ENCODE results near the gene SELENOS. TPM values are rescaled to one million over a fixed set of nuclear protein-coding genes. Genes with fewer than 3 reads are reported as not detected.
A peak's percentile ranks its signal among the peaks of the same experiment; 100 is the strongest.

SELENOS gene
- polyA plus RNA-seq, 3 donors = 40.2 to 70.2 (median 51.6) TPM

GRCh38 chr15:101320501-101321052, 43.3 kb upstream of the SELENOS start:
- TF ChIP-seq CTCF (IDR thresholded peaks at IDR 0.05) = peak; percentile 81
- WGBS (ENCODE audit: insufficient coverage) = 3% methylated on average over 18 of the region's 21 CpGs
- peak overlapping the region; percentile 77 for H2AFZ ChIP-seq (ENCODE audit: insufficient read depth, low read depth, low read length, poor library complexity, severe bottlenecking)

GRCh38 chr15:101318839-101319238, 41.6 kb upstream of the SELENOS start:
- Histone ChIP-seq H2AFZ (ENCODE audit: insufficient read depth, low read depth, low read length, poor library complexity, severe bottlenecking) (peak overlapping the region; percentile 20), H3K9me3 (replicated peaks in 1 of 2; ENCODE audit: control insufficient read depth in 1 of 2, insufficient read depth in 1 of 2, low read length in 2 of 2) (no peaks in the 10 kb centered on the region), H3K79me2 (ENCODE audit: insufficient read depth, low read length) (no peaks in the 10 kb centered on the region), H3K9ac (ENCODE audit: insufficient read depth, low read length, poor library complexity, severe bottlenecking) (no peak overlapping the region), H3K4me1 (ENCODE audit: control insufficient read depth in 1 of 2, insufficient read depth in 2 of 2, low read length in 2 of 2) (peaks cover 11 to 12% of the 10 kb centered on the region in 2 donors), H4K20me1 (ENCODE audit: insufficient read depth, low read length) (no peaks in the 10 kb centered on the region), H3K4me3 (replicated peaks in 1 of 3; ENCODE audit: low read depth in 2 of 3, low read length in 3 of 3) (no peak overlapping the region), H3K4me2 (replicated peaks; ENCODE audit: extremely low read depth, low read length, poor library complexity, severe bottlenecking) (no peak overlapping the region), H3K27me3 (ENCODE audit: control insufficient read depth in 2 of 2, insufficient read depth in 2 of 2, low read length in 2 of 2) (peaks cover 0 to 14% of the 10 kb centered on the region in 2 donors), H3K36me3 (replicated peaks in 1 of 2; ENCODE audit: control insufficient read depth in 1 of 2, insufficient read depth in 2 of 2, low read length in 2 of 2) (no peaks in the 10 kb centered on the region), H3K27ac (ENCODE audit: low read depth in 1 of 2, low read length in 2 of 2) (no peak overlapping the region)
- peak overlapping the region in 2 of 7 donors; percentile 8 to 74 for H3K27ac Mint-ChIP-seq
- no peak for TF ChIP-seq CTCF (IDR thresholded peaks at IDR 0.05)
- H3K9me3 Mint-ChIP-seq = peaks cover 0 to 5% (median 2%) of the 10 kb centered on the region in 7 donors
- WGBS (ENCODE audit: insufficient coverage) = 44% methylated on average over 7 of the region's 7 CpGs
- DNase-seq = no peak
- no peak overlapping the region for H3K4me3 Mint-ChIP-seq
- H3K36me3 Mint-ChIP-seq = peaks cover 0 to 2% of the 10 kb centered on the region in 2 donors
- intact Hi-C loops (cut with micrococcal nuclease) = no loop called here
- peaks cover 16% of the 10 kb centered on the region for H3K4me1 Mint-ChIP-seq
- peaks cover 21 to 52% (median 26%) of the 10 kb centered on the region in 3 donors for H3K27me3 Mint-ChIP-seq (ENCODE audit: low read depth in 3 of 3)

More at GRCh38 chr15:101320501-101321052, 43.3 kb upstream of the SELENOS start:
- Mint-ChIP-seq H3K36me3 (peaks cover 0 to 2% of the 10 kb centered on the region in 2 donors), H3K9me3 (peaks cover 0 to 5% (median 2%) of the 10 kb centered on the region in 7 donors), H3K27ac (peak overlapping the region; percentile 79 to 92 (median 88)), H3K27me3 (ENCODE audit: low read depth in 3 of 3) (peaks cover 20 to 52% (median 28%) of the 10 kb centered on the region in 3 donors), H3K4me1 (peaks cover 16% of the 10 kb centered on the region), H3K4me3 (peak overlapping the region; percentile 73 to 95)
- H3K36me3 ChIP-seq (replicated peaks in 1 of 2; ENCODE audit: control insufficient read depth in 1 of 2, insufficient read depth in 2 of 2, low read length in 2 of 2) = no peaks in the 10 kb centered on the region
- H3K4me3 ChIP-seq (replicated peaks in 1 of 3; ENCODE audit: low read depth in 2 of 3, low read length in 3 of 3) = peak overlapping the region in 2 of 3 experiments; percentile 21 to 67
- H4K20me1 ChIP-seq (ENCODE audit: insufficient read depth, low read length) = no peaks in the 10 kb centered on the region
- H3K79me2 ChIP-seq (ENCODE audit: insufficient read depth, low read length) = no peaks in the 10 kb centered on the region
- H3K27ac ChIP-seq (ENCODE audit: low read depth in 1 of 2, low read length in 2 of 2) = peak overlapping the region; percentile 28 to 92
- peak overlapping the region; percentile 68 for H3K4me2 ChIP-seq (replicated peaks; ENCODE audit: extremely low read depth, low read length, poor library complexity, severe bottlenecking)
- DNase-seq = peak; percentile 92 to 99 (median 94)
- H3K27me3 ChIP-seq (ENCODE audit: control insufficient read depth in 2 of 2, insufficient read depth in 2 of 2, low read length in 2 of 2) = peaks cover 0 to 14% of the 10 kb centered on the region in 2 donors
- intact Hi-C loops (cut with micrococcal nuclease) = no loop called here
- peak overlapping the region; percentile 54 for H3K9ac ChIP-seq (ENCODE audit: insufficient read depth, low read length, poor library complexity, severe bottlenecking)
- peaks cover 11 to 12% of the 10 kb centered on the region in 2 donors for H3K4me1 ChIP-seq (ENCODE audit: control insufficient read depth in 1 of 2, insufficient read depth in 2 of 2, low read length in 2 of 2)
- no peaks in the 10 kb centered on the region for H3K9me3 ChIP-seq (replicated peaks in 1 of 2; ENCODE audit: control insufficient read depth in 1 of 2, insufficient read depth in 1 of 2, low read length in 2 of 2)
